Neural cell (in vitro differentiated cells): ENCODE data around the gene PPP2R3A.

Experiments used
- EP300 ChIP-seq: fragments of 450-650 bp; conservative IDR thresholded peaks from 2 replicates; pipeline ENCODE4 v1.6.1; 2014; ENCODE audit warnings: antibody characterized with exemption, mild to moderate bottlenecking, moderate library complexity; ENCODE audit not compliant: poor library complexity, severe bottlenecking
- EZH2 ChIP-seq: fragments of 200-600, 300-800 bp; shearing (Covaris generic), sonication (generic); IDR thresholded peaks from 2 replicates; pipeline ENCODE4 v1.6.1; 2014; ENCODE audit warnings: antibody characterized with exemption, low read length, borderline replicate concordance, mild to moderate bottlenecking; ENCODE audit not compliant: insufficient read depth, poor library complexity, severe bottlenecking
- RAD21 ChIP-seq: fragments of 450-650 bp; conservative IDR thresholded peaks from 2 replicates; pipeline ENCODE4 v1.6.1; 2014; ENCODE audit warnings: antibody characterized with exemption, mild to moderate bottlenecking, moderate library complexity
- TAF1 ChIP-seq: IDR thresholded peaks from 2 replicates; pipeline ENCODE4 v1.6.1; 2012; ENCODE audit warnings: low read depth
- TF ChIP-seq, protein P1 (sequence below): fragments of 450-650 bp; IDR thresholded peaks from 2 replicates; pipeline ENCODE4 v1.5.1; 2014; ENCODE audit warnings: antibody characterized with exemption, mild to moderate bottlenecking, moderate library complexity; ENCODE audit not compliant: poor library complexity, severe bottlenecking
- TF ChIP-seq, protein P2 (sequence below): IDR thresholded peaks from 2 replicates; pipeline ENCODE4 v1.6.1; 2012; ENCODE audit warnings: borderline replicate concordance

DNA sequence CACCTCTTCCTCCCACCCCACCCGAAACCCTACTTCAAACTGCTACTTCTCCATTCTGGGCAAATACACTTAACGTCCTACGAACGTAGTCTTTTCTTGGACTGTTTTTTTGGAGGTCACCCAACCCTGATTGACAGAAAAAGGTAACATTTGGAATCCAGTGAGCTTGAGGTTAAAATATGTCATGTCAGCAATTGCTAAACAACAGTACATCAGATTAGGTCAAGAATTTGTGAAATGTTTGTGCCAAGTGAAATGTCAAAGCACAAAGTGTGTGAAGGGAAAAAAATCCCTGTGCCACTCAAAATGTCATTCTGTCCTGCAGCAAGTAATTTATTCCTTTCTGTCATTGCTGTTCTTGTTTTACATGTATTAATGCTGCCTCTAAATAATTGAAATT is 49.2 kb upstream of the PPP2R3A start:
- TF ChIP-seq, protein P1, sequence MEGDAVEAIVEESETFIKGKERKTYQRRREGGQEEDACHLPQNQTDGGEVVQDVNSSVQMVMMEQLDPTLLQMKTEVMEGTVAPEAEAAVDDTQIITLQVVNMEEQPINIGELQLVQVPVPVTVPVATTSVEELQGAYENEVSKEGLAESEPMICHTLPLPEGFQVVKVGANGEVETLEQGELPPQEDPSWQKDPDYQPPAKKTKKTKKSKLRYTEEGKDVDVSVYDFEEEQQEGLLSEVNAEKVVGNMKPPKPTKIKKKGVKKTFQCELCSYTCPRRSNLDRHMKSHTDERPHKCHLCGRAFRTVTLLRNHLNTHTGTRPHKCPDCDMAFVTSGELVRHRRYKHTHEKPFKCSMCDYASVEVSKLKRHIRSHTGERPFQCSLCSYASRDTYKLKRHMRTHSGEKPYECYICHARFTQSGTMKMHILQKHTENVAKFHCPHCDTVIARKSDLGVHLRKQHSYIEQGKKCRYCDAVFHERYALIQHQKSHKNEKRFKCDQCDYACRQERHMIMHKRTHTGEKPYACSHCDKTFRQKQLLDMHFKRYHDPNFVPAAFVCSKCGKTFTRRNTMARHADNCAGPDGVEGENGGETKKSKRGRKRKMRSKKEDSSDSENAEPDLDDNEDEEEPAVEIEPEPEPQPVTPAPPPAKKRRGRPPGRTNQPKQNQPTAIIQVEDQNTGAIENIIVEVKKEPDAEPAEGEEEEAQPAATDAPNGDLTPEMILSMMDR: no peak
- TF ChIP-seq RAD21 (no peak), EZH2 (no peak), TAF1 (no peak), EP300 (no peak)
- TF ChIP-seq, protein P2, sequence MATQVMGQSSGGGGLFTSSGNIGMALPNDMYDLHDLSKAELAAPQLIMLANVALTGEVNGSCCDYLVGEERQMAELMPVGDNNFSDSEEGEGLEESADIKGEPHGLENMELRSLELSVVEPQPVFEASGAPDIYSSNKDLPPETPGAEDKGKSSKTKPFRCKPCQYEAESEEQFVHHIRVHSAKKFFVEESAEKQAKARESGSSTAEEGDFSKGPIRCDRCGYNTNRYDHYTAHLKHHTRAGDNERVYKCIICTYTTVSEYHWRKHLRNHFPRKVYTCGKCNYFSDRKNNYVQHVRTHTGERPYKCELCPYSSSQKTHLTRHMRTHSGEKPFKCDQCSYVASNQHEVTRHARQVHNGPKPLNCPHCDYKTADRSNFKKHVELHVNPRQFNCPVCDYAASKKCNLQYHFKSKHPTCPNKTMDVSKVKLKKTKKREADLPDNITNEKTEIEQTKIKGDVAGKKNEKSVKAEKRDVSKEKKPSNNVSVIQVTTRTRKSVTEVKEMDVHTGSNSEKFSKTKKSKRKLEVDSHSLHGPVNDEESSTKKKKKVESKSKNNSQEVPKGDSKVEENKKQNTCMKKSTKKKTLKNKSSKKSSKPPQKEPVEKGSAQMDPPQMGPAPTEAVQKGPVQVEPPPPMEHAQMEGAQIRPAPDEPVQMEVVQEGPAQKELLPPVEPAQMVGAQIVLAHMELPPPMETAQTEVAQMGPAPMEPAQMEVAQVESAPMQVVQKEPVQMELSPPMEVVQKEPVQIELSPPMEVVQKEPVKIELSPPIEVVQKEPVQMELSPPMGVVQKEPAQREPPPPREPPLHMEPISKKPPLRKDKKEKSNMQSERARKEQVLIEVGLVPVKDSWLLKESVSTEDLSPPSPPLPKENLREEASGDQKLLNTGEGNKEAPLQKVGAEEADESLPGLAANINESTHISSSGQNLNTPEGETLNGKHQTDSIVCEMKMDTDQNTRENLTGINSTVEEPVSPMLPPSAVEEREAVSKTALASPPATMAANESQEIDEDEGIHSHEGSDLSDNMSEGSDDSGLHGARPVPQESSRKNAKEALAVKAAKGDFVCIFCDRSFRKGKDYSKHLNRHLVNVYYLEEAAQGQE: no peak
